H1 (cell line): ENCODE measurements around the gene SEMA4F. TPM values are rescaled to one million over a fixed set of nuclear protein-coding genes. Genes with fewer than 3 reads are reported as not detected.

Experiments used
- GABPA ChIP-seq: IDR thresholded peaks from 2 replicates; pipeline ENCODE4 v1.6.1; 2011; ENCODE audit warnings: mild to moderate bottlenecking, low read length, moderate library complexity, borderline replicate concordance; ENCODE audit not compliant: insufficient read depth
- SUZ12 ChIP-seq: fragments of 200-600 bp; sonication (generic); IDR thresholded peaks from 2 replicates; pipeline ENCODE4 v1.6.1; 2012; ENCODE audit warnings: mild to moderate bottlenecking, inconsistent platforms, low read length, moderate library complexity, mixed read lengths
- polyA plus RNA-seq, 7 experiments: library from polyadenylated mRNA; depleted of rRNA in 3 of 7; stranded (reverse) in 5 of 7; unstranded in 2 of 7; fragments of >200 nt in 5 of 7; fragments of 200-250 nt in 2 of 7; gene quantifications; 1 replicate in 5 of 7; 2 replicates in 1 of 7; 4 replicates in 1 of 7; pipeline versions ENCODE4 v1.2.1 to v1.2.3, GENCODE V29; 2011 to 2013; ENCODE audit warnings: missing spikeins in 2 of 7, mixed read lengths in 2 of 7
- total RNA-seq: library from RNA; stranded (reverse); fragmentation: NEBNext Ultra II Directional; extraction: Animal tissue kit (Norgen Biotek cat#: 25700); gene quantifications from 2 replicates; pipeline ENCODE4 v1.2.1, GENCODE V29; 2021

The SEMA4F gene
- total and polyA plus RNA-seq, 2 of the 8 experiments (the other 6 are each of a cell fraction or from before 2014, with no cell fraction given), result 3.3 to 3.4 TPM

DNA sequence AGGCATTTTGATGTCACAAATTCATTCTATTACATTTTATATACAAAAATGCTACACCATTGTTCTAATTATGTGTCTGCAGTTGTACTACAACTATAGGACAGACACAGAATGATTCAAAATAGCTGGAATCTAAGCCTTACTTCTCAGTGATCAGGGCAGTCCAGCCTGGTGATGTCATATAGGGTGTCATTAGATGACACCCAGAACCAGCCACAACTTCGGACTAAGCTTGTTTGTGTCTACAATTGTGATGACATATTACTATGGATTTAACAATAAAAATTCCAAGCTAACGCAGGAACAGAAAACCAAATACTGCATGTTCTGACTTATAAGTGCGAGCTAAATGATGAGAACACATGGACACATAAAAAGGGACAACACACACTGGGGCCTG lies 36.9 kb upstream of the SEMA4F start (continued):
- TF ChIP-seq GABPA (no peak), SUZ12 (no peak)
